NB4 (cell line): ENCODE results near the gene RNU6-9.

Source experiments
- DNase-seq: peaks from one replicate; pipeline ENCODE4 v3.0.0; 2010; ENCODE audit warnings: low read depth
- H3K4me3 ChIP-seq: one replicate; pipeline ENCODE4 v1.5.1; 2011; ENCODE audit warnings: mild to moderate bottlenecking, low read depth, low read length, moderate library complexity
- MYC ChIP-seq: IDR thresholded peaks from 2 replicates; pipeline ENCODE4 v1.6.1; 2011; ENCODE audit warnings: low read depth, low read length
- POLR2A ChIP-seq: IDR thresholded peaks from 2 replicates; pipeline ENCODE4 v1.6.1; 2011; ENCODE audit warnings: mild to moderate bottlenecking; ENCODE audit not compliant: insufficient read length; ENCODE audit errors: extremely low read depth
- TF ChIP-seq, protein P1 (sequence below): IDR thresholded peaks from one replicate; pipeline ENCODE4 v1.5.1; 2012; ENCODE audit warnings: low read depth, low read length
- TF ChIP-seq, protein P2 (sequence below): IDR thresholded peaks from 2 replicates; pipeline ENCODE4 v1.6.1; 2011; ENCODE audit warnings: low read depth, low read length

The RNU6-9 gene

DNA sequence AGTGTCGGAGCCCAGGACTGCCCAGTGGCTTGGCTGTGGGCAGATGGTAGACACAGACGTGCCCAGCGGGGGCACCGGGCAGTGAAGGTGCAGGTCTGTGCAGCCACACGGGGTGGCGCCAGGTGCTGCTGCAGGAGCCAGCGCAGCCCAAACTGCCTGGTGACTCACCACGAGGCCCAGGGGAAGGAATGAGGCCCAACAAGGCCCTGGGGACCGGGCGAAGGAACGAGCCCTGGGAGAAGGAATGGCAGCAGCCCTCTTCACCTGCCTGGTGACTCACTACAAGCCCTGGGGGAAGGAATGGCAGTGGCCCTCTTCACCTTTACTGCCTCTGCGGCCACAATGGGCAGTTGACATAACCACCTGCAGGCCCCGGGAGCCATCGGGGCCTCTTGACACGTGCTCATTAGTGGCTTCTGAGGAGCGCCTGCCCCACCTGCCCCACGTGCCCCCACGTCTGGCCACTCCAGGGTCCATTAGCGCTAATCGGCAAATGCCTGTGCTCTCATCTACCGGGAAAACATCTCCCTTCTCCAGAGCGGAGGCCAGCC lies 9.5 kb upstream of the RNU6-9 start:
- TF ChIP-seq POLR2A (no peak), MYC (no peak)
- TF ChIP-seq, protein P1, sequence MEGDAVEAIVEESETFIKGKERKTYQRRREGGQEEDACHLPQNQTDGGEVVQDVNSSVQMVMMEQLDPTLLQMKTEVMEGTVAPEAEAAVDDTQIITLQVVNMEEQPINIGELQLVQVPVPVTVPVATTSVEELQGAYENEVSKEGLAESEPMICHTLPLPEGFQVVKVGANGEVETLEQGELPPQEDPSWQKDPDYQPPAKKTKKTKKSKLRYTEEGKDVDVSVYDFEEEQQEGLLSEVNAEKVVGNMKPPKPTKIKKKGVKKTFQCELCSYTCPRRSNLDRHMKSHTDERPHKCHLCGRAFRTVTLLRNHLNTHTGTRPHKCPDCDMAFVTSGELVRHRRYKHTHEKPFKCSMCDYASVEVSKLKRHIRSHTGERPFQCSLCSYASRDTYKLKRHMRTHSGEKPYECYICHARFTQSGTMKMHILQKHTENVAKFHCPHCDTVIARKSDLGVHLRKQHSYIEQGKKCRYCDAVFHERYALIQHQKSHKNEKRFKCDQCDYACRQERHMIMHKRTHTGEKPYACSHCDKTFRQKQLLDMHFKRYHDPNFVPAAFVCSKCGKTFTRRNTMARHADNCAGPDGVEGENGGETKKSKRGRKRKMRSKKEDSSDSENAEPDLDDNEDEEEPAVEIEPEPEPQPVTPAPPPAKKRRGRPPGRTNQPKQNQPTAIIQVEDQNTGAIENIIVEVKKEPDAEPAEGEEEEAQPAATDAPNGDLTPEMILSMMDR, result no peak
- TF ChIP-seq, protein P2, sequence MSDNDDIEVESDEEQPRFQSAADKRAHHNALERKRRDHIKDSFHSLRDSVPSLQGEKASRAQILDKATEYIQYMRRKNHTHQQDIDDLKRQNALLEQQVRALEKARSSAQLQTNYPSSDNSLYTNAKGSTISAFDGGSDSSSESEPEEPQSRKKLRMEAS, result no peak

DNA sequence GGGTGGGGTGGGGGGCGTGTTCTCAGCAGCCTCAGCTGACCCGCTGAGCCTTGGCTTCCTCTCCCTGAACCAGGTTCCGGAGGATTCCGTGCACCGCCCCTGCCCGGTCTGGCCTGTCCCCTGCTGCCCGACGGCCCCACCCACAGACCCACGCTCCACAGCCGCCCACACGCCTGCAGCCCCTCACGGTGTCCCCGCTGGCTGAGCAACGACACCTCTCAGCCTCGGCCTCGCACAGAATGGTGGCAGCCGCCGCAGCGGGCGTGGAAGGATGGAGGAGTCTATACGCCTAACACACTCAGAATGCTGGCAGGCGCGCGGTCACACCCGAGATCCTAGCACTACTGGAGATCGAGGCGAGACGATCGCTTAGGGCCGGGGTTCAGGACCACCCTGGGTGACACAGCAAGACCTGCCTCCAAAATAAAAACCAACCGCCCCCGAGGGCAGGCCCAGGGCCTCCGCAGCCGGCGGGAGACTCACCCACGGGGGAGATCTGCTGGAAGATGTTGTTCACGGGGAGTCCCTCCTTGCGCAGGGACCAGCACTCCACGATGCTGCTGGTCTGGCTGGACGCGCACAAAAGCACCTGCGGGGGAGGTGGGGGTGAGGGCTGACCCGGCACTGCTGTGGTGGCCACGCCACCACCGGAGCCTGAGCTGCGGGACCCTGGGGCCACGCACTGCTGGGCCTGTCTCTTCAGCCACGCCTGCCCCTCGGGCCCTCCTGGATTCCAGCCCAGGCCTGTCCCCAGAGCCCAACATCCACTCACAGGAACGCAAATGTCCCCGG lies 8.7 kb upstream of the RNU6-9 start:
- TF ChIP-seq, protein P2, result no peak
- no peak for TF ChIP-seq POLR2A
- TF ChIP-seq, protein P1, result no peak
- no peak for TF ChIP-seq MYC
- H3K4me3 ChIP-seq, result no peak overlapping the region
- DNase-seq, result no peak

More for the DNA sequence above, 9.5 kb upstream of the RNU6-9 start:
- no peak overlapping the region for H3K4me3 ChIP-seq
- DNase-seq, result no peak

DNA sequence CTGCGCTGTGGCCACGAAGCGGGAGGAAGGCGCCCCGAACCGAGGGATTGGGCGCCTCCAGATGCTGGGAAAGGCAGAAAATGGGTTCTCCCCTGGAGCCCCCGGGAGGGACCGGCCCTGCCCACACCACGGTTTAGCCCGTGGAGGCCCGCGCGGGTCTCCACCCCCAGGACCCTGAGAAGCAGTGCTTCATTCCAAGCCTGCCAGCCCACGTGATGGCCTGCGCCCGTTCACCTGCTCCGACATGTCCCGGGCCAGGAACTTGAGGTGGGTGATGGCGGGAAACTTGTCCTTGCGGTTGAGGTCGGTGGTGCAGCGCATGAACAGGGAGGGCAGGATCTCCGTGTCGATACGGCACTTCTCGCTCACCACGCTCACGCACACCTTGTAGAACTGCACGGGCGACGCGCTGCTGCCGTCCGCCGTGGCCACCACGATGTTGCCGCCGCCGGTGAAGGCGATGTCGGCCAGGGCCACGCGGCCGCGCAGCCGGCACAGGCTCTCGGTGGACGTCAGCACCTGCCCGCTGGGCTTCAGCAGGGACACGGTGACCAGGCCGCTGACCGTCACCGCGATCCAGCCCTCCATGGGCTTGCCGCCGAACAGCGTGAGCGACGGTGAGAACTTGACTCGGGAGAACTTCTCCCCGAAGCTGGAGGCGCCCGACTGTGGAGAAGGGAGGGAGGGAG lies 7.6 kb upstream of the RNU6-9 start:
- TF ChIP-seq, protein P1, result no peak
- TF ChIP-seq MYC (no peak), POLR2A (no peak)
- TF ChIP-seq, protein P2, result no peak
- DNase-seq, result no peak
- no peak overlapping the region for H3K4me3 ChIP-seq

DNA sequence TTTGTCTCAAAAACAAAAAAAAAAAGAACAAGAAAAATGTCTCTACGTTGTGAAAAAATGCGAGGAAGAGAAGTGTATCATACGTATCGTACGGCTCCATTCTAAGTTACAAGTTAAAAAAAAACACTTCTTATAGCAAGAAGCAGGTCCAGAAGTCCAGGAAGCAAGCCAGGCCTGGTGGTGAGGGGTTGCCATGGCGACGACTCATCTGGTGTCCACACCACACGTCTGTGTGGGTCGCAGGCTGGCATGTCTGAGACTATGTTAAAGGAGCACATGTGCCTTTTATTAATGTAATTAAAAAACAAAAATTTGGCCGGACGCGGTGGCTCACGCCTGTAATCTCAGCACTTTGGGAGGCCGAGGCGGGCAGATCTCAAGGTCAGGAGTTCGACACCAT lies 6.2 kb upstream of the RNU6-9 start:
- H3K4me3 ChIP-seq, result no peak overlapping the region
- TF ChIP-seq, protein P2, result no peak
- TF ChIP-seq, protein P1, result no peak
- TF ChIP-seq POLR2A, result no peak
- no peak for TF ChIP-seq MYC
- DNase-seq, result no peak

DNA sequence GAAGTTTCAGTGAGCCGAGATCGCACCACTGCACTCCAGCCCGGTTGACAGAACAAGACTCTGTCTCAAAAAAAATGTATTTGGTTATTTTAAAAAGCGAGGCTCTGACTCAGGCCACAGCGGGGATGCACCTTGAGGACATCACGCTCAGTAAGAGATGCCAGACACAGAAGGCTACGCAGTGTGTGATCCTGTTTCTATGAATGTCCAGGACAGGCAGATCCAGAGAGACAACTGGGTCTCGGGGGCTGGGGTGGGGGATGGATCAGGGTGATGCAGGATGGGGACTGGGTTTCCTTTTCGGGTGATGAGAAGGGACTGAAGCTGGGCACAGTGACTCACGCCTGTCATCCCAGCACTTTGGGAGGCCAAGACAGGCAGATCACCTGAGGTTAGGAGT lies 5.7 kb upstream of the RNU6-9 start:
- TF ChIP-seq, protein P2, result no peak
- TF ChIP-seq POLR2A (no peak), MYC (no peak)
- TF ChIP-seq, protein P1, result no peak
- no peak for DNase-seq
- no peak overlapping the region for H3K4me3 ChIP-seq
